Spleen (tissue), 11 donors: Measurements from ENCODE around the gene TMEM117. TPM values are rescaled to one million over a fixed set of nuclear protein-coding genes. Genes with fewer than 3 reads are reported as not detected.

Source experiments
- DNase-seq: peaks from one replicate; pipeline ENCODE4 v3.0.0-alpha.2; 2020
- H3K27ac ChIP-seq, 8 donors: fragments of 200-600 bp; sonication (generic) in 7 of 8; 1 replicate in 4 of 8; 2 replicates in 4 of 8; pipeline versions ENCODE4 v1.5.0 to v1.8.0; 2016 to 2021; ENCODE audit warnings: inconsistent platforms in 4 of 8, mild to moderate bottlenecking in 4 of 8, moderate library complexity in 1 of 8
- H3K27me3 ChIP-seq, 7 donors: fragments of 200-600 bp; sonication (generic) in 6 of 7; replicated peaks in 1 of 7; 1 replicate in 4 of 7; 2 replicates in 3 of 7; pipeline versions ENCODE4 v1.5.0 to v1.8.0; 2016 to 2021; ENCODE audit warnings: inconsistent platforms in 3 of 7, mild to moderate bottlenecking in 1 of 7
- H3K36me3 ChIP-seq, 6 donors: fragments of 200-600 bp; sonication (generic) in 5 of 6; 1 replicate in 4 of 6; 2 replicates in 2 of 6; pipeline versions ENCODE4 v1.5.0 to v1.8.0; 2016 to 2021; ENCODE audit warnings: inconsistent platforms in 2 of 6
- H3K4me1 ChIP-seq, 6 donors: fragments of 200-600 bp; sonication (generic) in 5 of 6; 1 replicate in 3 of 6; 2 replicates in 3 of 6; pipeline versions ENCODE4 v1.5.0 to v1.8.0; 2016 to 2021; ENCODE audit warnings: inconsistent platforms in 3 of 6
- H3K4me3 ChIP-seq, 8 donors: fragments of 200-600 bp; sonication (generic) in 7 of 8; 1 replicate in 4 of 8; 2 replicates in 4 of 8; pipeline versions ENCODE4 v1.5.0 to v1.8.0; 2016 to 2021; ENCODE audit warnings: inconsistent platforms in 4 of 8, mild to moderate bottlenecking in 4 of 8, moderate library complexity in 2 of 8
- H3K9me3 ChIP-seq, 8 donors: fragments of 200-600 bp; sonication (generic) in 7 of 8; 1 replicate in 4 of 8; 2 replicates in 4 of 8; pipeline versions ENCODE4 v1.5.0 to v1.8.0; 2016 to 2021; ENCODE audit warnings: inconsistent platforms in 4 of 8
- CTCF ChIP-seq, 11 experiments: fragments of 200-600 bp in 7 of 11; fragments of 450-650 bp in 4 of 11; sonication (generic) in 4 of 11; IDR thresholded peaks in 8 of 11; conservative IDR thresholded peaks in 3 of 11; 1 replicate in 7 of 11; 2 replicates in 4 of 11; pipeline versions ENCODE4 v1.4.0 to v1.8.0; 2016 to 2021; ENCODE audit warnings: antibody characterized with exemption in 11 of 11, inconsistent platforms in 4 of 11, mild to moderate bottlenecking in 1 of 11
- POLR2A ChIP-seq, 3 donors: fragments of 450-650 bp; IDR thresholded peaks; one replicate each; pipeline ENCODE4 v1.5.1; 2017; ENCODE audit warnings: antibody characterized with exemption in 3 of 3, mild to moderate bottlenecking in 1 of 3
- POLR2AphosphoS5 ChIP-seq, 3 donors: sonication (generic); formaldehyde crosslinking; IDR thresholded peaks; one replicate each; pipeline ENCODE4 v1.5.1; 2017; ENCODE audit warnings: antibody characterized with exemption in 3 of 3
- WGBS, 5 donors: extraction: QIAGEN DNeasy Blood & Tissue Kit in 3 of 5; methylation state at CpG; one replicate each; pipeline versions ENCODE4 v1.1.5 to v1.1.7; 2013 to 2018; 5-methylcytosine and 5-hydroxymethylcytosine counted together
- intact Hi-C: fragments of 100-400 bp; cut with DNase I; formaldehyde crosslinking; loops from one replicate; pipeline ENCODE4 v1.15.0; 2023; ENCODE audit warnings: low total_unique reads
- polyA plus RNA-seq, 3 donors: library from polyadenylated mRNA; stranded (reverse); fragments of 200-250 nt; gene quantifications; one replicate each; pipeline ENCODE4 v1.2.1, GENCODE V29; 2013
- total RNA-seq, 7 donors: library from RNA; depleted of rRNA in 3 of 7; stranded (reverse); fragments of >200 nt in 3 of 7; fragmentation: NEBNext Ultra II Directional in 4 of 7; extraction: Animal tissue kit (Norgen Biotek cat#: 25700) in 4 of 7; gene quantifications; one replicate each; pipeline versions ENCODE4 v1.1.0 to v1.2.1, GENCODE V29; 2016 to 2021
- donor health status: healthy with polysubstance abuse.
- donor health status: DM: no; HTN: no; CAD: no; lungs with moderate emphysema.
- donor health status: DM: no; HTN: no; CAD: no.
- donor health status: Bipolar disorder and iron deficiency.
- donor health status: healthy.
- donor health status: DM: no; HTN: no; CAD: no.
- donor health status: DM: yes; HTN: yes; CAD: no.

The TMEM117 gene
- total and polyA plus RNA-seq, 10 donors = 1.7 to 24.5 (median 5.0) TPM

- WGBS, 5 donors = 79 to 95% (median 82%) methylated on average over 2 of the region's 2 CpGs
- Histone ChIP-seq H3K27ac (no peak overlapping the region), H3K27me3 (no peaks in the 10 kb centered on the region), H3K36me3 (no peaks in the 10 kb centered on the region), H3K4me1 (no peaks in the 10 kb centered on the region), H3K9me3 (no peaks in the 10 kb centered on the region), H3K4me3 (no peak overlapping the region)
- no peak for DNase-seq
- TF ChIP-seq CTCF (IDR thresholded peaks at IDR 0.05 in 8 of 11, conservative IDR thresholded peaks at IDR 0.05 in 3 of 11) (no peak), POLR2A (IDR thresholded peaks at IDR 0.05) (no peak), POLR2AphosphoS5 (IDR thresholded peaks at IDR 0.05) (no peak)
- intact Hi-C loops = no loop called here
Measured at GRCh38 chr12:44158746-44159145, 322.9 kb downstream of the TMEM117 start.

GRCh38 chr12:44159216-44159615 lies 323.3 kb downstream of the TMEM117 start:
- H3K4me3 ChIP-seq = no peak overlapping the region
- H3K27ac ChIP-seq = no peak overlapping the region
- H3K36me3 ChIP-seq = no peaks in the 10 kb centered on the region
- H3K27me3 ChIP-seq = no peaks in the 10 kb centered on the region
- no peaks in the 10 kb centered on the region for H3K4me1 ChIP-seq
- intact Hi-C loops = no loop called here
- no peak for TF ChIP-seq POLR2AphosphoS5 (IDR thresholded peaks at IDR 0.05)
- no peak for TF ChIP-seq CTCF (IDR thresholded peaks at IDR 0.05 in 8 of 11, conservative IDR thresholded peaks at IDR 0.05 in 3 of 11)
- no peak for TF ChIP-seq POLR2A (IDR thresholded peaks at IDR 0.05)
- no peak for DNase-seq
- H3K9me3 ChIP-seq = no peaks in the 10 kb centered on the region

- Histone ChIP-seq H3K27me3 (no peaks in the 10 kb centered on the region), H3K4me1 (no peaks in the 10 kb centered on the region), H3K27ac (no peak overlapping the region), H3K36me3 (no peaks in the 10 kb centered on the region), H3K4me3 (no peak overlapping the region), H3K9me3 (no peaks in the 10 kb centered on the region)
- TF ChIP-seq CTCF (IDR thresholded peaks at IDR 0.05 in 8 of 11, conservative IDR thresholded peaks at IDR 0.05 in 3 of 11) = no peak
- TF ChIP-seq POLR2A (IDR thresholded peaks at IDR 0.05) = no peak
- TF ChIP-seq POLR2AphosphoS5 (IDR thresholded peaks at IDR 0.05) = no peak
- intact Hi-C loops = no loop called here
- no peak for DNase-seq
- 90 to 96% (median 96%) methylated on average over 3 of the region's 3 CpGs for WGBS, 5 donors
Measured at GRCh38 chr12:44159862-44160261, 324.0 kb downstream of the TMEM117 start.

- no peak for TF ChIP-seq CTCF (IDR thresholded peaks at IDR 0.05 in 8 of 11, conservative IDR thresholded peaks at IDR 0.05 in 3 of 11)
- intact Hi-C loops = no loop called here
- no peak overlapping the region for H3K27ac ChIP-seq
Measured at GRCh38 chr12:44162961-44163360, 327.1 kb downstream of the TMEM117 start.

More at GRCh38 chr12:44162961-44163360, 327.1 kb downstream of the TMEM117 start:
- Histone ChIP-seq H3K9me3 (no peaks in the 10 kb centered on the region), H3K36me3 (no peaks in the 10 kb centered on the region), H3K4me3 (no peak overlapping the region), H3K4me1 (no peaks in the 10 kb centered on the region), H3K27me3 (no peaks in the 10 kb centered on the region)
- DNase-seq = no peak
- WGBS, 5 donors = 77 to 81% (median 78%) methylated on average over 3 of the region's 3 CpGs
